H1 (cell line): ENCODE results near the gene SDSL. TPM values are rescaled to one million over a fixed set of nuclear protein-coding genes. Genes with fewer than 3 reads are reported as not detected.

Source experiments
- CTCF ChIA-PET: fragments of 300-600 bp; sonication (Branson Sonifier 250); formaldehyde crosslinking; loops from one replicate; lab custom pipeline; 2021; ENCODE audit not compliant: partially characterized antibody; lab: Charles Lee
- POLR2A ChIA-PET: fragments of 300-600 bp; sonication (Branson Sonifier 250); formaldehyde crosslinking; loops from one replicate; lab custom pipeline; 2021; ENCODE audit warnings: inconsistent platforms; ENCODE audit not compliant: partially characterized antibody; lab: Charles Lee
- DNase-seq, 2 experiments: peaks; one replicate each; pipeline versions ENCODE4 v3.0.0 to v3.0.0-alpha.2; 2010 to 2022; ENCODE audit warnings: low spot score in 2 of 2, low read depth in 1 of 2, mixed read lengths in 1 of 2
- FAIRE-seq: peaks from 2 replicates; lab custom pipeline; 2011; peaks lifted over from hg19 to GRCh38; lab: Jason Lieb, UNC
- H2AFZ ChIP-seq: 2 replicates; pipeline ENCODE4 v1.8.1; 2012; ENCODE audit warnings: low read length, inconsistent platforms
- H2AK5ac ChIP-seq: 2 replicates; pipeline ENCODE4 v1.6.1; 2013; ENCODE audit warnings: low read depth, low read length
- H2BK120ac ChIP-seq: replicated peaks from 2 replicates; pipeline ENCODE3; 2013; ENCODE audit warnings: low read depth, low read length, inconsistent platforms
- H2BK12ac ChIP-seq: 2 replicates; pipeline ENCODE4 v1.6.1; 2013; ENCODE audit warnings: low read depth, low read length
- H2BK15ac ChIP-seq: 2 replicates; pipeline ENCODE4 v1.6.1; 2013; ENCODE audit warnings: low read length
- H2BK20ac ChIP-seq: 2 replicates; pipeline ENCODE4 v1.6.1; 2013; ENCODE audit warnings: low read length
- H2BK5ac ChIP-seq: 2 replicates; pipeline ENCODE4 v1.6.1; 2013; ENCODE audit warnings: low read depth, low read length
- H3K14ac ChIP-seq: 2 replicates; pipeline ENCODE4 v1.6.1; 2013; ENCODE audit warnings: inconsistent platforms; ENCODE audit not compliant: insufficient read length
- H3K18ac ChIP-seq: 2 replicates; pipeline ENCODE4 v1.6.1; 2013; ENCODE audit warnings: low read length; ENCODE audit errors: extremely low read depth
- H3K23ac ChIP-seq: 2 replicates; pipeline ENCODE4 v1.6.1; 2013; ENCODE audit warnings: inconsistent platforms; ENCODE audit not compliant: insufficient read length
- H3K23me2 ChIP-seq: 2 replicates; pipeline ENCODE4 v1.6.1; 2013; ENCODE audit warnings: low read depth, low read length
- H3K27ac ChIP-seq: 2 replicates; pipeline ENCODE4 v1.6.1; 2011; ENCODE audit warnings: low read depth, low read length, inconsistent platforms
- H3K27me3 ChIP-seq, 4 experiments: replicated peaks in 1 of 4; 1 replicate in 1 of 4; 2 replicates in 3 of 4; pipeline versions ENCODE4 v1.6.1 to v1.8.1; 2011 to 2013; ENCODE audit warnings: low read length in 3 of 4, mild to moderate bottlenecking in 3 of 4, inconsistent platforms in 2 of 4, mixed read lengths in 2 of 4, moderate library complexity in 1 of 4; ENCODE audit not compliant: control insufficient read depth in 3 of 4, insufficient read depth in 3 of 4; ENCODE audit errors: extremely low read depth in 1 of 4
- H3K36me3 ChIP-seq, 4 experiments: 2 replicates each; pipeline versions ENCODE4 v1.6.1 to v1.8.1; 2011 to 2013; ENCODE audit warnings: mild to moderate bottlenecking in 4 of 4, low read length in 3 of 4, moderate library complexity in 2 of 4, control low read depth in 1 of 4, inconsistent platforms in 1 of 4; ENCODE audit not compliant: insufficient read depth in 4 of 4, control insufficient read depth in 2 of 4
- H3K4ac ChIP-seq: replicated peaks from 2 replicates; pipeline ENCODE3; 2013; ENCODE audit warnings: low read length, low read depth, mixed read lengths, inconsistent platforms; ENCODE audit not compliant: insufficient read length
- H3K4me1 ChIP-seq, 4 experiments: replicated peaks in 1 of 4; 1 replicate in 1 of 4; 2 replicates in 3 of 4; pipeline versions ENCODE4 v1.6.1 to v1.8.1; 2011 to 2013; ENCODE audit warnings: low read length in 3 of 4, inconsistent platforms in 2 of 4, mixed read lengths in 1 of 4; ENCODE audit not compliant: insufficient read depth in 4 of 4, control insufficient read depth in 3 of 4
- H3K4me2 ChIP-seq, 2 experiments: 2 replicates each; pipeline versions ENCODE4 v1.6.1 to v1.8.1; 2011 to 2013; ENCODE audit warnings: low read depth in 2 of 2, low read length in 2 of 2, control low read depth in 1 of 2, inconsistent platforms in 1 of 2, mild to moderate bottlenecking in 1 of 2; ENCODE audit not compliant: insufficient read depth in 1 of 2
- H3K4me3 ChIP-seq, 4 experiments: fragments of 200-600, 300-600 bp in 1 of 4; sonication (generic), shearing (Covaris generic), sonication (Bioruptor Twin) in 1 of 4; 2 replicates each; pipeline versions ENCODE4 v1.5.1 to v1.8.1; 2011 to 2016; ENCODE audit warnings: low read length in 4 of 4, low read depth in 3 of 4, control low read depth in 2 of 4, inconsistent platforms in 2 of 4, mild to moderate bottlenecking in 2 of 4, mixed read lengths in 1 of 4, moderate library complexity in 1 of 4; ENCODE audit not compliant: insufficient read depth in 2 of 4; ENCODE audit errors: extremely low read depth in 1 of 4
- H3K56ac ChIP-seq: replicated peaks from 2 replicates; pipeline ENCODE3; 2013; ENCODE audit warnings: low read depth, mild to moderate bottlenecking, mixed read lengths, low read length, inconsistent platforms; ENCODE audit not compliant: insufficient read length
- H3K79me1 ChIP-seq: 2 replicates; pipeline ENCODE4 v1.6.1; 2013; ENCODE audit warnings: low read depth, low read length, control low read depth
- H3K79me2 ChIP-seq, 2 experiments: 2 replicates each; pipeline versions ENCODE4 v1.6.1 to v1.8.1; 2012 to 2013; ENCODE audit warnings: low read length in 2 of 2, mild to moderate bottlenecking in 2 of 2, inconsistent platforms in 1 of 2; ENCODE audit not compliant: insufficient read depth in 2 of 2, control insufficient read depth in 1 of 2
- H3K9ac ChIP-seq, 4 experiments: replicated peaks in 1 of 4; 1 replicate in 1 of 4; 2 replicates in 3 of 4; pipeline versions ENCODE4 v1.6.1 to v1.8.1; 2011 to 2013; ENCODE audit warnings: low read depth in 3 of 4, low read length in 3 of 4, control low read depth in 2 of 4, mild to moderate bottlenecking in 2 of 4, moderate library complexity in 2 of 4, inconsistent platforms in 1 of 4; ENCODE audit errors: extremely low read depth in 1 of 4
- H3K9me3 ChIP-seq, 2 experiments: 2 replicates each; pipeline versions ENCODE4 v1.6.1 to v1.8.1; 2012 to 2013; ENCODE audit warnings: mild to moderate bottlenecking in 2 of 2, moderate library complexity in 2 of 2, control low read depth in 1 of 2, inconsistent platforms in 1 of 2, low read depth in 1 of 2, low read length in 1 of 2, mixed read lengths in 1 of 2; ENCODE audit not compliant: insufficient read depth in 2 of 2
- H4K20me1 ChIP-seq, 2 experiments: replicated peaks in 1 of 2; 2 replicates each; pipeline versions ENCODE3 to v1.8.1; 2011 to 2013; ENCODE audit warnings: inconsistent platforms in 2 of 2, low read length in 2 of 2, mild to moderate bottlenecking in 1 of 2; ENCODE audit not compliant: insufficient read depth in 2 of 2, control insufficient read depth in 1 of 2
- H4K5ac ChIP-seq: 2 replicates; pipeline ENCODE4 v1.6.1; 2013; ENCODE audit warnings: low read length, low read depth, mixed read lengths, inconsistent platforms; ENCODE audit not compliant: insufficient read length
- H4K8ac ChIP-seq: 2 replicates; pipeline ENCODE4 v1.8.0; 2013; ENCODE audit warnings: mild to moderate bottlenecking, moderate library complexity, low read length, inconsistent platforms; ENCODE audit not compliant: insufficient read depth; ENCODE audit errors: extremely low read depth
- H4K91ac ChIP-seq: replicated peaks from 2 replicates; pipeline ENCODE3; 2013; ENCODE audit warnings: low read length, mixed read lengths, inconsistent platforms; ENCODE audit not compliant: insufficient read length
- EZH2 ChIP-seq: fragments of 200-600 bp; sonication (generic); IDR thresholded peaks from 2 replicates; pipeline ENCODE4 v1.7.1; 2012; ENCODE audit warnings: low read depth, mild to moderate bottlenecking, moderate library complexity, low read length, inconsistent platforms; ENCODE audit not compliant: severe bottlenecking
- HDAC2 ChIP-seq, 2 experiments: fragments of 300-600 bp in 1 of 2; sonication (generic) in 1 of 2; IDR thresholded peaks; 2 replicates each; pipeline ENCODE4 v1.6.1; 2011 to 2012; ENCODE audit warnings: low read depth in 2 of 2, low read length in 2 of 2, mild to moderate bottlenecking in 2 of 2, moderate library complexity in 2 of 2, borderline replicate concordance in 1 of 2, inconsistent platforms in 1 of 2
- HDAC6 ChIP-seq: IDR thresholded peaks from one replicate; pipeline ENCODE4 v1.7.1; 2012; ENCODE audit warnings: low read depth, mild to moderate bottlenecking, inconsistent platforms, low read length, moderate library complexity
- PHF8 ChIP-seq: fragments of 200-600 bp; sonication (generic); conservative IDR thresholded peaks from 2 replicates; pipeline ENCODE4 v1.7.1; 2012; ENCODE audit warnings: low read depth, mild to moderate bottlenecking, inconsistent platforms, low read length, moderate library complexity
- RAD21 ChIP-seq, 2 experiments: IDR thresholded peaks in 1 of 2; conservative IDR thresholded peaks in 1 of 2; 2 replicates each; pipeline ENCODE4 v1.6.1; 2011; ENCODE audit warnings: low read depth in 2 of 2, low read length in 2 of 2, improper control_type of control experiment in 1 of 2, inconsistent platforms in 1 of 2, mild to moderate bottlenecking in 1 of 2, moderate library complexity in 1 of 2
- SIRT6 ChIP-seq: IDR thresholded peaks from one replicate; pipeline ENCODE4 v1.7.1; 2012; ENCODE audit warnings: low read length, inconsistent platforms
- SP2 ChIP-seq: IDR thresholded peaks from 2 replicates; pipeline ENCODE4 v1.6.1; 2012; ENCODE audit warnings: mild to moderate bottlenecking, low read length, inconsistent platforms
- SUZ12 ChIP-seq: fragments of 200-600 bp; sonication (generic); IDR thresholded peaks from 2 replicates; pipeline ENCODE4 v1.6.1; 2012; ENCODE audit warnings: mild to moderate bottlenecking, inconsistent platforms, low read length, moderate library complexity, mixed read lengths
- WGBS, 2 experiments: shearing (Covaris generic) in 1 of 2; methylation state at CpG; one replicate each; pipeline versions ENCODE4 v1.1.6 to v1.1.7; 2013 to 2015; ENCODE audit warnings: low lambda C conversion rate in 2 of 2, mixed read lengths in 2 of 2, inconsistent platforms in 1 of 2, low coverage in 1 of 2, missing lambda C conversion rate in 1 of 2; ENCODE audit not compliant: insufficient replicate concordance in 2 of 2, insufficient coverage in 1 of 2, insufficient read length in 1 of 2; ENCODE audit errors: extremely low coverage in 1 of 2, missing lambda C conversion rate in 1 of 2; 5-methylcytosine and 5-hydroxymethylcytosine counted together
- polyA plus RNA-seq, 7 experiments: library from polyadenylated mRNA; depleted of rRNA in 3 of 7; stranded (reverse) in 5 of 7; unstranded in 2 of 7; fragments of >200 nt in 5 of 7; fragments of 200-250 nt in 2 of 7; gene quantifications; 1 replicate in 5 of 7; 2 replicates in 1 of 7; 4 replicates in 1 of 7; pipeline versions ENCODE4 v1.2.1 to v1.2.3, GENCODE V29; 2011 to 2013; ENCODE audit warnings: missing spikeins in 2 of 7, mixed read lengths in 2 of 7
- total RNA-seq: library from RNA; stranded (reverse); fragmentation: NEBNext Ultra II Directional; extraction: Animal tissue kit (Norgen Biotek cat#: 25700); gene quantifications from 2 replicates; pipeline ENCODE4 v1.2.1, GENCODE V29; 2021
- TF ChIP-seq, protein P1 (sequence below): IDR thresholded peaks from 2 replicates; pipeline ENCODE4 v1.6.1; 2012; ENCODE audit warnings: inconsistent platforms
- TF ChIP-seq, protein P2 (sequence below): IDR thresholded peaks from 2 replicates; pipeline ENCODE4 v1.6.1; 2012; ENCODE audit warnings: low read length, inconsistent platforms

Gene SDSL
- total and polyA plus RNA-seq, 2 of the 8 experiments (the other 6 are each of a cell fraction or from before 2014, with no cell fraction given) = 0.69 to 1.3 TPM

DNA sequence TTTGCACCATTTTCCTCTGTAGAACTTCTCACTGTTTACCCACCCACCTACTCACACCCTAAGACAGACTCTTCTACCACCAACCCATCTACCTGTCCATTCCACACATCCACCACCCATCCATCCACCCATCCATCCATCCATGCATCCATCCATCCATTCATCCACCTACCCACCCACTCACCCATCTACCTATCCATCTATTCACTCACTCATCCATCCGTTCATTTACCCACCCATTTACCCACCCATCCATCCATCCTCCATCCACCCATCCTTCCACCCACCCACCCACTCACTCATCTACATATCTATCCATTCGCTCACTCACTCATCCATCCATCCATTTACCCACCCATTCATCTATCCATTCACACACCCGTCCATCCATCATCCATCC, 48.7 kb upstream of the SDSL start:
- H3K79me1 ChIP-seq = peaks cover 4% of the 10 kb centered on the region; the same call in 1 of the 2 replicates
- H3K18ac ChIP-seq = no peak overlapping the region
- ChIA-PET CTCF (no interaction called here), POLR2A (no interaction called here)
- no peaks in the 10 kb centered on the region for H3K9me3 ChIP-seq
- H4K20me1 ChIP-seq = peaks cover 2 to 7% of the 10 kb centered on the region in 2 experiments
- no peak overlapping the region for H2BK120ac ChIP-seq
- no peak overlapping the region for H2BK15ac ChIP-seq
- H2BK12ac ChIP-seq = no peak overlapping the region
- 80 to 100% methylated on average over 2 to 3 of the region's 3 CpGs for WGBS, 2 experiments
- no peak overlapping the region for H3K4ac ChIP-seq
- H3K4me2 ChIP-seq = no peak overlapping the region
- H3K79me2 ChIP-seq = no peaks in the 10 kb centered on the region
- no peak for TF ChIP-seq RAD21 (IDR thresholded peaks at IDR 0.05 in 1 of 2, conservative IDR thresholded peaks at IDR 0.05 in 1 of 2; ENCODE audit: low read depth in 2 of 2, low read length in 2 of 2)
- no peak for TF ChIP-seq EZH2
- TF ChIP-seq, protein P1, sequence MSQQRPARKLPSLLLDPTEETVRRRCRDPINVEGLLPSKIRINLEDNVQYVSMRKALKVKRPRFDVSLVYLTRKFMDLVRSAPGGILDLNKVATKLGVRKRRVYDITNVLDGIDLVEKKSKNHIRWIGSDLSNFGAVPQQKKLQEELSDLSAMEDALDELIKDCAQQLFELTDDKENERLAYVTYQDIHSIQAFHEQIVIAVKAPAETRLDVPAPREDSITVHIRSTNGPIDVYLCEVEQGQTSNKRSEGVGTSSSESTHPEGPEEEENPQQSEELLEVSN = no peak
- no peak for TF ChIP-seq HDAC2 (IDR thresholded peaks at IDR 0.05; ENCODE audit: borderline replicate concordance in 1 of 2, low read depth in 2 of 2, low read length in 2 of 2)
- TF ChIP-seq HDAC6 = no peak
- no peak for TF ChIP-seq SUZ12
- TF ChIP-seq SP2 = no peak
- TF ChIP-seq, protein P2, sequence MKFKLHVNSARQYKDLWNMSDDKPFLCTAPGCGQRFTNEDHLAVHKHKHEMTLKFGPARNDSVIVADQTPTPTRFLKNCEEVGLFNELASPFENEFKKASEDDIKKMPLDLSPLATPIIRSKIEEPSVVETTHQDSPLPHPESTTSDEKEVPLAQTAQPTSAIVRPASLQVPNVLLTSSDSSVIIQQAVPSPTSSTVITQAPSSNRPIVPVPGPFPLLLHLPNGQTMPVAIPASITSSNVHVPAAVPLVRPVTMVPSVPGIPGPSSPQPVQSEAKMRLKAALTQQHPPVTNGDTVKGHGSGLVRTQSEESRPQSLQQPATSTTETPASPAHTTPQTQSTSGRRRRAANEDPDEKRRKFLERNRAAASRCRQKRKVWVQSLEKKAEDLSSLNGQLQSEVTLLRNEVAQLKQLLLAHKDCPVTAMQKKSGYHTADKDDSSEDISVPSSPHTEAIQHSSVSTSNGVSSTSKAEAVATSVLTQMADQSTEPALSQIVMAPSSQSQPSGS = no peak
- TF ChIP-seq SIRT6 = no peak
- no peak for TF ChIP-seq PHF8
- no peak overlapping the region for H2AFZ ChIP-seq
- no peak overlapping the region for H2AK5ac ChIP-seq
- no peak overlapping the region for H4K5ac ChIP-seq
- no peaks in the 10 kb centered on the region for H3K27me3 ChIP-seq
- FAIRE-seq (no peak), DNase-seq (no peak)
- H3K4me1 ChIP-seq = no peaks in the 10 kb centered on the region
- H3K4me3 ChIP-seq = no peak overlapping the region
- H3K36me3 ChIP-seq = peaks cover 0 to 7% (median 0%) of the 10 kb centered on the region in 4 experiments; a peak in 5 of 8 replicates
- no peak overlapping the region for H3K27ac ChIP-seq
- no peak overlapping the region for H4K91ac ChIP-seq
- no peak overlapping the region for H4K8ac ChIP-seq
- H3K23ac ChIP-seq = no peak overlapping the region
- H2BK20ac ChIP-seq = no peak overlapping the region
- H2BK5ac ChIP-seq = no peak overlapping the region
- H3K14ac ChIP-seq = no peak overlapping the region
- H3K9ac ChIP-seq = no peak overlapping the region
- peaks cover 5% of the 10 kb centered on the region; the same call in 1 of the 2 replicates for H3K23me2 ChIP-seq
- H3K56ac ChIP-seq = peak overlapping the region; percentile 92
